ENCODE measurements around the gene LNX1.
"Not testable (repeated sequence)": the region's sequence is repeated elsewhere in the genome, so short reads cannot be mapped to it uniquely, and the experiment has no call there.

LNX1 gene

DNA sequence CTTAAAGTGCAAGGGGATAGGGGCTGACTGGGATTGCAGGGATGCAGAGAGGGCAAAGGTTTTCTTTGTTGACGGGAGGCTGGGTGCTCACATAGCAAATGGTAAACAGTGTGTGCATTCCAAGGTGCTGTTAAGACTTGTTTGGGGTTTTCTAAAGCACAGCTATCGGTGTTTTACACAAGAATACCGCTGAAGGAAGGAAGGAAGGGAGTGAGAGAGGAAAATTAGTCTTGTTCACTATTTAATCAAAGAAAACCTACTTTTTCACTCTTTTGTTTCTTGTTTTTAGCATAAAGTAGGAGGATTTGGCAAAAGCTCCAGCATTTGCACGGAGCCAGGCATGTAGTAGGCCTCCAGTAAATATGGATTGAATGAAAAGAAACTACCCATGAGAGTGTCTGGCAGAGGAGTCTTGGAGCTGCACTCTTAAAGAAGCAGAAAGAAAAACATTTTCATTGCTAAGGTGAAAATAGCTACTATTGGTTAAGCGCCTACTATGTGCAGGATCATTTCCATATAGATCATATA is 114.2 kb downstream of the LNX1 start:
- peak overlapping the region; percentile 3 for H3K27ac ChIP-seq (ENCODE audit: low read length)
- no peaks in the 10 kb centered on the region for H3K36me3 ChIP-seq (ENCODE audit: control insufficient read depth, low read depth, low read length)
- peaks cover 34% of the 10 kb centered on the region for H3K4me1 ChIP-seq (ENCODE audit: control insufficient read depth, low read depth, low read length)
- no peaks in the 10 kb centered on the region for H3K9me3 ChIP-seq (ENCODE audit: control insufficient read depth, low read depth, low read length)
- H3K9ac ChIP-seq (ENCODE audit: low read length) = peak overlapping the region; percentile 11
- no peaks in the 10 kb centered on the region for H3K27me3 ChIP-seq (ENCODE audit: control insufficient read depth, insufficient read depth, low read length)
- no peak overlapping the region for H3K4me3 ChIP-seq (ENCODE audit: low read length)

DNA sequence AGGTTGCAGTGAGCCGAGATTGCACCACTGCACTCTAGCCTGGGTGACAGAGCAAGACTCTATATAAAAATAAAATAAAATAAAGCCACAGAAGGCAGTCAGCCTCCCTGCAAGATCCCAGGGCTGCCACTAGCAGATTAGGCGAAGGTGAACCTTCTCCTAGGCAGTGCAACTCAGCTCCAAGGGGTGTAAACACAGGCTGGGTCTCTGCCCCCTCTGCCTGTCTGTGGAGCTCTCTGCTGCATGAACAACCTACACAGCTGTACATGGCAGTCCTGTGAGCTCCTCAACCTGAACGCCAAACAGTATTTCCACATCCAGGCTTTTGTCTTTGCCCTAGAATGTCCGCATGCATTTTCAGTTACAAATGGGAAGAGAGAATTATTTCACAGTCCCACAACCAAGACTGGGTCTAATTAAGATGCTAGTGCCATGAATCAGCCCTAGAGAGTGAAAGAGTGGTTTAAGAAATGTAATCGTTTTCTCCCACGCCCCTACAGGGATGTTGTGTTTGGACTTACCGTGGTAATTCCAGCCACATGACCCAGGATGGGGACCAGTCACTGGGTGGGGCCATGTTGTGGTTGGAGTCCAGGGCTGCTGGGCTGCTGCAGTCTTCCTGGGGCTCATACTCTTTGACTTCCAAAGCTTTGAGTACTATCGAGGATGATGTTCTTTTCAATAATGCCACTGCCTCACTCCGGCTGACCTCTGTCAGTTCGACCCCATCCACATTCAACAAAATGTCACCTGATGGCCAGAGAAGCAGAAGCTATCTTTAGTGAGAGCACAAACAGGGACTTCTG is 114.9 kb downstream of the LNX1 start:
- no peaks in the 10 kb centered on the region for H3K27me3 ChIP-seq (ENCODE audit: control insufficient read depth, insufficient read depth, low read length)
- peaks cover 33% of the 10 kb centered on the region for H3K4me1 ChIP-seq (ENCODE audit: control insufficient read depth, low read depth, low read length)
- no peaks in the 10 kb centered on the region for H3K36me3 ChIP-seq (ENCODE audit: control insufficient read depth, low read depth, low read length)
- H3K9me3 ChIP-seq (ENCODE audit: control insufficient read depth, low read depth, low read length) = no peaks in the 10 kb centered on the region
- H3K27ac ChIP-seq (ENCODE audit: low read length) = peak overlapping the region; percentile 3
- peak overlapping the region; percentile 11 for H3K9ac ChIP-seq (ENCODE audit: low read length)
- no peak overlapping the region for H3K4me3 ChIP-seq (ENCODE audit: low read length)

DNA sequence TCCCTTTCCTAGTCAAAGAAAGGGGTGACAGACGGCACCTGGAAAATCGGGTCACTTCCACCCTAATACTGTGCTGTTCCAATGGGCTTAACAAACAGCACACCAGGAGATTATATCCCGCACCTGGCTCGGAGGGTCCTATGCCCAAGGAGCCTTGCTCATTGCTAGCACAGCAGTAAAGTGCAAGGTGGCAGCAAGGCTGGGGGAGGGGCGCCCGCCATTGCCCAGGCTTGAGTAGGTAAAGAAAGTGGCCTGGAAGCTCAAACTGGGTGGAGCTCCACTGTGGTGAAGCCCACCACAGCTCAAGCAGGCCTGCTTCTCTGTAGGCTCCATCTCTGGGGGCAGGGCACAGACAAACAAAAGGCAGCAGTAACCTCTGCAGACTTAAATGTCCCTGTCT is 124.7 kb downstream of the LNX1 start:
- H3K9me3 ChIP-seq (ENCODE audit: control insufficient read depth, low read depth, low read length); H3K27ac ChIP-seq (ENCODE audit: low read length); H3K4me1 ChIP-seq (ENCODE audit: control insufficient read depth, low read depth, low read length); H3K9ac ChIP-seq (ENCODE audit: low read length); H3K27me3 ChIP-seq (ENCODE audit: control insufficient read depth, insufficient read depth, low read length); H3K36me3 ChIP-seq (ENCODE audit: control insufficient read depth, low read depth, low read length); H3K4me3 ChIP-seq (ENCODE audit: low read length): not testable (repeated sequence)

DNA sequence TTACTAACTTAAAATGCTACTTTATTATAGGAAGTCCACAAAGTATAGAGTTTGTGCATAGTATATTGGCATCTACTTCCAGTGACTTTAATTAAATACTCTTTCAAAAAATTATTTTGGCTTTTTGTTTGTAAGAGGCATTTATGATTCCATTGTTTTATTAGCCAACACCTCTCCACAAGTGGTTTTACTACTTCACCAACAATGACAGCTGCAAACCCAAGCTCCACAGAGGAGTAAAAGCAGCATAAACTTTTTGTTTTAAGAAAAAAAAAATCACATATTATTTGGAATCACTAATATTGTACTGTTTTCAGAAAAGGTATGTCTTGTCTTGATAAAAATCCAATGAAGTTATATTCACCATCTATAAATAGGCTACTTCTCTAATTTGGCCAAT is 125.4 kb downstream of the LNX1 start:
- H3K27me3 ChIP-seq (ENCODE audit: control insufficient read depth, insufficient read depth, low read length) = no peaks in the 10 kb centered on the region
- no peaks in the 10 kb centered on the region for H3K9me3 ChIP-seq (ENCODE audit: control insufficient read depth, low read depth, low read length)
- H3K9ac ChIP-seq (ENCODE audit: low read length) = no peak overlapping the region
- H3K36me3 ChIP-seq (ENCODE audit: control insufficient read depth, low read depth, low read length) = peaks cover 8% of the 10 kb centered on the region
- no peak overlapping the region for H3K4me3 ChIP-seq (ENCODE audit: low read length)
- H3K4me1 ChIP-seq (ENCODE audit: control insufficient read depth, low read depth, low read length) = no peaks in the 10 kb centered on the region
- no peak overlapping the region for H3K27ac ChIP-seq (ENCODE audit: low read length)

DNA sequence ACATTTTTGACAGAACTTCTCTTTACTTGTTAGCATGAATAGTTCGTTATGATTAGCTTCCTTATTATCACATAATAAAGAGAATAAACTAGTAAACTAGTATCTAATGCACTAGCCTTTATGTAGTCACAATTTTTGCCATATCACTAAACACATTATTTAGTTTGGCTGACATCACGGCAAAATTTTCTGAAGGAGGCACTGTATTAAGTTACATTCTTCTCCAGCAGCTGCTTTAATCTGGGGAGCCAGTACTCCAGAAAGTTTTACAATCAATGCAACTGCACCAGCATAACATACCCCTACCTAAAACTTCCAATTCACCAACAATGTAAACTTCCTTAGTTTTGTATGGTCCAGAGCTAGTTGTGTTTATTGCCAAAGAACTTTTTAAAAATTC is 126.0 kb downstream of the LNX1 start:
- Histone ChIP-seq H3K27ac (ENCODE audit: low read length) (no peak overlapping the region), H3K36me3 (ENCODE audit: control insufficient read depth, low read depth, low read length) (peaks cover 10% of the 10 kb centered on the region), H3K4me3 (ENCODE audit: low read length) (no peak overlapping the region), H3K4me1 (ENCODE audit: control insufficient read depth, low read depth, low read length) (no peaks in the 10 kb centered on the region), H3K9me3 (ENCODE audit: control insufficient read depth, low read depth, low read length) (no peaks in the 10 kb centered on the region), H3K27me3 (ENCODE audit: control insufficient read depth, insufficient read depth, low read length) (no peaks in the 10 kb centered on the region), H3K9ac (ENCODE audit: low read length) (no peak overlapping the region)

DNA sequence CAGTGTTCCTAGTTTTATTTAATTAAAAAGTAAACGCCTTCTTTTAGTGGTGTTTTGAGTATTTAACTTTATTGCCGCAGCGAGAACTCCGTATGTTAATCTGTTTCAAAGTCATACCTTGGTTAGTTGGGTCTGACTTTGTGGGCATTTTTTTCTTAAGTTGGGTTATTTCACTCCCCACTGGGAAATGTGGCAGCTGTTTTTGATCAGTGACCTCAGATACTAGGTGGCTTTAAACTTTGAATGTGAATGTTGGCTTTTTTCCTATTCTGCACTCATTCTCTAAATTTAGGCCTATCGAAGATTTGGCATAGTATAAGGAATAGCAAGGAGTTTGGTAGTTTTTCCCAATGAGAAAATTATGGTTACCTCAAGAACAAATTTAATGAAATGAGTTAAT is 127.9 kb downstream of the LNX1 start:
- Histone ChIP-seq H3K4me1 (ENCODE audit: control insufficient read depth, low read depth, low read length) (no peaks in the 10 kb centered on the region), H3K9me3 (ENCODE audit: control insufficient read depth, low read depth, low read length) (no peaks in the 10 kb centered on the region), H3K9ac (ENCODE audit: low read length) (no peak overlapping the region), H3K36me3 (ENCODE audit: control insufficient read depth, low read depth, low read length) (peaks cover 28% of the 10 kb centered on the region), H3K4me3 (ENCODE audit: low read length) (no peak overlapping the region), H3K27ac (ENCODE audit: low read length) (no peak overlapping the region), H3K27me3 (ENCODE audit: control insufficient read depth, insufficient read depth, low read length) (no peaks in the 10 kb centered on the region)

DNA sequence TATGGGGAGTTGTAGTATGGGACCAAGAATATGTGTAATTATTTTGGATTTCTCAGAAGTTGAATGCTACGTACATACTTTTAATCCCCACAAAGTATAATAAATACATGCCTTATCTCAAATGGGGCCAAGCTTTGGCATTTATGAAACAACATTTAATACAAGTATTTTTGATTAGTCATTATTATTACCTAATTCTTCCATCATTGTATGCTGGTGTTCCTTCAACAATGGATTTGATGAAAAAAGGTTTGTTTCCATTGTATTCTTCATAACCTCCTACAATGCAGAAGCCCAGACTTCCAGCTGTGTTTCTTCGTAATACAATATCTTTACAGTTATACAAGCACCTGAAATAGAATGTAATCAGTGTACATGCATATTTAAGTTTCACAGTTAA is 130.0 kb downstream of the LNX1 start:
- no peaks in the 10 kb centered on the region for H3K4me1 ChIP-seq (ENCODE audit: control insufficient read depth, low read depth, low read length)
- H3K9ac ChIP-seq (ENCODE audit: low read length) = no peak overlapping the region
- H3K9me3 ChIP-seq (ENCODE audit: control insufficient read depth, low read depth, low read length) = no peaks in the 10 kb centered on the region
- H3K36me3 ChIP-seq (ENCODE audit: control insufficient read depth, low read depth, low read length) = peaks cover 29% of the 10 kb centered on the region
- no peak overlapping the region for H3K27ac ChIP-seq (ENCODE audit: low read length)
- H3K4me3 ChIP-seq (ENCODE audit: low read length) = no peak overlapping the region
- H3K27me3 ChIP-seq (ENCODE audit: control insufficient read depth, insufficient read depth, low read length) = no peaks in the 10 kb centered on the region

DNA sequence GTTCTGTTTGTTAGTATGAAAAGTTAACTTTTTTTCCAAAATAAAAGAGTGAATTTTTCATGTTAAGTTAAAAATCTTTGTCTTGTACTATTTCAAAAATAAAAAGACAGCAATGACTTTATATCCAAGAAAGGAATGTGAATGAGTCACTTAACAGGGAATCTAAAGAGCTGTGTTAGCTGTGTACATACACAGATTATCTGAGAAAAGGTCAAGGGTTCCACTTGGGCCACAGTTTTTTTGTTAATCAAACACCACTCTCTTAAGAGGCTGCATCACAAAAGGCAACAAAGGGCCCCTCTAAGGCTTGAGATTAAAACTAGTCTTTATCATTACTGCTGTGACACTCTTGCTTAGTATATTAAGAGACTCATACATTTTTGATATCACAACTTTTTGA is 131.7 kb downstream of the LNX1 start:
- H3K9ac ChIP-seq (ENCODE audit: low read length) = no peak overlapping the region
- no peaks in the 10 kb centered on the region for H3K4me1 ChIP-seq (ENCODE audit: control insufficient read depth, low read depth, low read length)
- no peaks in the 10 kb centered on the region for H3K9me3 ChIP-seq (ENCODE audit: control insufficient read depth, low read depth, low read length)
- no peak overlapping the region for H3K4me3 ChIP-seq (ENCODE audit: low read length)
- no peak overlapping the region for H3K27ac ChIP-seq (ENCODE audit: low read length)
- peaks cover 43% of the 10 kb centered on the region for H3K36me3 ChIP-seq (ENCODE audit: control insufficient read depth, low read depth, low read length)
- no peaks in the 10 kb centered on the region for H3K27me3 ChIP-seq (ENCODE audit: control insufficient read depth, insufficient read depth, low read length)

DNA sequence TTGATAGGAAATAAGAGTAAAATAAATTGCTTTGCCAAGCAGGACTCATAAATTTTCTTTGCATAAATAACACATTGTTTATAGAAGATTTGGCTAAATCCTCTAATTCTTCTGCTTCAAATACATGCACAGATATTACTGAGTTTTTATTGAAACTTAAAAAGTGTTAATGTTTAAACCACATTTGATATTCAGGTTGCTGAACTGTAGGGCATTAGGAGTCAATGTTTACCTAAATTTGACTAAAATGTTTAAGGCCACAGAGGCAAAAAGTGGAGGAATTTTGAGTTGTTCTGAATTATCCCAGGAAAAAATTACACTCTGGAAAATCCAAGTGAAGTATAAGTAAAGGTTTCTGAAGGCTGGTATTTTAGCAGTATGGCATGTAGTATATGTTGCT is 135.1 kb downstream of the LNX1 start:
- Histone ChIP-seq H3K4me3 (ENCODE audit: low read length) (no peak overlapping the region), H3K27ac (ENCODE audit: low read length) (no peak overlapping the region), H3K4me1 (ENCODE audit: control insufficient read depth, low read depth, low read length) (no peaks in the 10 kb centered on the region), H3K9me3 (ENCODE audit: control insufficient read depth, low read depth, low read length) (no peaks in the 10 kb centered on the region), H3K36me3 (ENCODE audit: control insufficient read depth, low read depth, low read length) (peaks cover 53% of the 10 kb centered on the region), H3K27me3 (ENCODE audit: control insufficient read depth, insufficient read depth, low read length) (no peaks in the 10 kb centered on the region), H3K9ac (ENCODE audit: low read length) (no peak overlapping the region)

DNA sequence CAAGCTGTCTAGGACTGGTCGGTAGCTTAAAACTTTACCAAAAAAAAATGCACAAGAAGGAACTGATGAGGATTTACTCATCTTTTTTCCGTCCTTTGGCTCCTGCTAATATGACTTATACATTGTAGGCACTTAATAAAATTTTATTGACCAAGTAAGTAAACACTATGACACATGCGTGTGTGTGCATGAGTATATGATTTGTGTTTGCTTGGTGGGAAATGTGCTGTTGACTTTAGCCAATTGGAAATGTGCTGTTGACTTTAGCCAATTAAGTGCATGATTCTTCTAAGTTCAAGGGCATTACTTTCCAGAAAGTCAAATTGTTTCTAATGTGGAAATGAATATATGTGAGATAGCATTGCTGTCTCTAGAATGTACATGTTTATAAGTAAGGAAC is 135.5 kb downstream of the LNX1 start:
- Histone ChIP-seq H3K36me3 (ENCODE audit: control insufficient read depth, low read depth, low read length) (peaks cover 49% of the 10 kb centered on the region), H3K27me3 (ENCODE audit: control insufficient read depth, insufficient read depth, low read length) (no peaks in the 10 kb centered on the region), H3K27ac (ENCODE audit: low read length) (no peak overlapping the region), H3K4me3 (ENCODE audit: low read length) (no peak overlapping the region), H3K9me3 (ENCODE audit: control insufficient read depth, low read depth, low read length) (no peaks in the 10 kb centered on the region), H3K9ac (ENCODE audit: low read length) (no peak overlapping the region), H3K4me1 (ENCODE audit: control insufficient read depth, low read depth, low read length) (no peaks in the 10 kb centered on the region)

DNA sequence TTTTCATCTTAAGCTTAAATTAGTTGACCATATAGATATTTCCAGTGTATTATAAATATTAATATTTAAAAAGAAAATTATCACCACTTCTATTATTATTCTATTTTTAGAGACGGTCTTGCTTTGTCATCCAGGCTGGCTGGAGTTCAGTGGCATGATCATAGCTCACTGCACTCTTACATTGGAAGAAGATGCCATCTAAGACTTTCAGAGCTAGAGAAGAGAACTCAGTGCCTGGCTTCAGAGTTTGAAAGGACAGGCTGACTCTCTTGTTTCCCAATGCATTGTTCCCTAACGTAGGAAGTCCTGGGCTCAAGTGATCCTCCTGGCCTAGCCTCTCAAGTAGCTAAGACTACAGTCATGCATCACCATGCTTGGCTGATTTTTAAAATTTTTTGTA is 137.9 kb downstream of the LNX1 start:
- H3K27ac ChIP-seq (ENCODE audit: low read length) = no peak overlapping the region
- no peaks in the 10 kb centered on the region for H3K9me3 ChIP-seq (ENCODE audit: control insufficient read depth, low read depth, low read length)
- peaks cover 31% of the 10 kb centered on the region for H3K36me3 ChIP-seq (ENCODE audit: control insufficient read depth, low read depth, low read length)
- no peaks in the 10 kb centered on the region for H3K27me3 ChIP-seq (ENCODE audit: control insufficient read depth, insufficient read depth, low read length)
- no peak overlapping the region for H3K9ac ChIP-seq (ENCODE audit: low read length)
- no peak overlapping the region for H3K4me3 ChIP-seq (ENCODE audit: low read length)
- H3K4me1 ChIP-seq (ENCODE audit: control insufficient read depth, low read depth, low read length) = no peaks in the 10 kb centered on the region

DNA sequence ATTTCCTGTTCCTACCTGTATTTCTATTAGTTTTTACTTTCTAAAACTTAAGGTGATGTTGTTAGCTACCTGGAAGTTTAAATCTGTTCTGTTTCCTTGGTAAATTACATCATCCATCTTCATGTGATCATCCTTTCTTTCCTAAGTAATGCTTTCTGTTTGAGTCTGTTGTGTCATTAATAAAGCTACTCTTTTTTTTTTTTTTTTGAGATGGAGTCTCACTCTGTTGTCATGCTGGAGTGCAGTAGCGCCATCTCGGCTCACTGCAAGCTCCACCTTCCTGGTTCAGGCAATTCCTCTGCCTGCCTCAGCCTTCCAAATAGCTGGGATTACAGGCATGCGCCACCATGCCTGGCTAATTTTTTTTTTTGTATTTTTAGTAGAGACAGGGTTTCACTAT is 140.5 kb downstream of the LNX1 start:
- Histone ChIP-seq H3K4me3 (ENCODE audit: low read length) (no peak overlapping the region), H3K27me3 (ENCODE audit: control insufficient read depth, insufficient read depth, low read length) (no peaks in the 10 kb centered on the region), H3K9me3 (ENCODE audit: control insufficient read depth, low read depth, low read length) (no peaks in the 10 kb centered on the region), H3K27ac (ENCODE audit: low read length) (no peak overlapping the region), H3K36me3 (ENCODE audit: control insufficient read depth, low read depth, low read length) (peaks cover 30% of the 10 kb centered on the region), H3K4me1 (ENCODE audit: control insufficient read depth, low read depth, low read length) (no peaks in the 10 kb centered on the region), H3K9ac (ENCODE audit: low read length) (no peak overlapping the region)

Data from iPS-18a (cell line).